GM18505 (cell line): ENCODE results near the gene SLC25A11.

ENCODE experiments used
- ATAC-seq: cut with Tn5 transposase; IDR thresholded peaks from one replicate; pipeline ENCODE4 v1.9.1; 2021; ENCODE audit not compliant: unreplicated experiment
- POLR2A ChIP-seq: IDR thresholded peaks from 4 replicates; pipeline ENCODE4 v1.6.1; 2011; ENCODE audit warnings: borderline replicate concordance; ENCODE audit not compliant: insufficient read depth, insufficient read length; ENCODE audit errors: extremely low read depth

Gene SLC25A11

GRCh38 chr17:4897785-4898184 is 42.1 kb downstream of the SLC25A11 start:
- ATAC-seq = no peak
- no peak for TF ChIP-seq POLR2A

- no peak for ATAC-seq
Observed at GRCh38 chr17:4897198-4897687, 42.6 kb downstream of the SLC25A11 start.

GRCh38 chr17:4896332-4897197 is 43.3 kb downstream of the SLC25A11 start:
- ATAC-seq = no peak
- no peak for TF ChIP-seq POLR2A

More at GRCh38 chr17:4897198-4897687, 42.6 kb downstream of the SLC25A11 start:
- TF ChIP-seq POLR2A = no peak

DNA sequence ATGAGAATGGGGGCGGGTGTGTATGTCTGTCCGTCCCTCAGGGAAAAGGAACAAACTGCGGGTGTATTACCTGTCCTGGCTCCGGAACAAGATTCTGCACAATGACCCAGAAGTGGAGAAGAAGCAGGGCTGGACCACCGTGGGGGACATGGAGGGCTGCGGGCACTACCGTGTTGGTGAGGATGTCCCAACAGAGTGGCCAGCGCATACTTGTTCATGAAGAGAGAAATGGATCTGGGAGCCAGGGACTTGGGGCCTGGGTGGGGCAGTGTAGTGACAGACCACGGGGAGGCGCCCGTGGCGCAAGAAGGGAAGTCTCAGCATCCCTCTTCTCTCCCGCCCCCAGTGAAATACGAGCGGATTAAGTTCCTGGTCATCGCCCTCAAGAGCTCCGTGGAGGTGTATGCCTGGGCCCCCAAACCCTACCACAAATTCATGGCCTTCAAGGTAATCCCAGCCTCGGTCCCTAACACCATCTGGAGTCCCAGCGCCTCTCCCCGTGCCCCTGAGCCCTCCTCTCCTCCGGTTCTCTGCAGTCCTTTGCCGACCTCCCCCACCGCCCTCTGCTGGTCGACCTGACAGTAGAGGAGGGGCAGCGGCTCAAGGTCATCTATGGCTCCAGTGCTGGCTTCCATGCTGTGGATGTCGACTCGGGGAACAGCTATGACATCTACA is 44.1 kb downstream of the SLC25A11 start:
- no peak for TF ChIP-seq POLR2A

GRCh38 chr17:4895121-4895520 is 44.7 kb downstream of the SLC25A11 start:
- ATAC-seq = no peak
- no peak for TF ChIP-seq POLR2A

More for the DNA sequence above, 44.1 kb downstream of the SLC25A11 start:
- ATAC-seq = no peak

DNA sequence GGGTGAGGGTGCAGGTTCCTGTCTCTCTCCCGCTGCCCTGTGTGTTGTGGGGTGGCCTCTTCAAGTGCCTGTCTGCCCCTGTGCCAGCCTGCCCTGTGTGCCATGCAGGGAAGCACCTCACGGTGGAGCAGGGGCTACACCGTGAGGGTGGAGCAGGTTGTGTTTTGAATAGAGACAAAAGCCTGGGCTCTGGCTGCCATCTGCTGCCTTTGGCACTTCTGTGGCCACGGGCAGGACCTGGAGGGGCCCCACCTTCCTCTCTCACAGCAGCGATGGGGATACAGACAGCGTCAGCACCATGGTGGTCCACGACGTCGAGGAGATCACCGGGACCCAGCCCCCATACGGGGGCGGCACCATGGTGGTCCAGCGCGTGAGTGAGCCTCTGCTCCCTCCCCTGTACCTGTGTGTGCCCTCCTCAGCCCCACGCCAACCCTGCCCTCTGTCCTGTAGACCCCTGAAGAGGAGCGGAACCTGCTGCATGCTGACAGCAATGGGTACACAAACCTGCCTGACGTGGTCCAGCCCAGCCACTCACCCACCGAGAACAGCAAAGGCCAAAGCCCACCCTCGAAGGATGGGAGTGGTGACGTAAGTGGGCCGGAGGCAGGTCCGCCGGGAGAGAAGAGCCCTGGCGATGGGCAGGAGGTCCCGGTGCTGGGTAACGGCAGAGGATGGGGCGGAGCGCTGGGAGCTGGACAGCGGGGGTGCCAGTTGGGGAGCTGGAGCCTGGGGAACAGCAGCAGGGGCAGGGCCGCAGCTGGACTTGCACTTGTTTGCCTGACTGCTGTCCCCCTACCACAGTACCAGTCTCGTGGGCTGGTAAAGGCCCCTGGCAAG is 45.9 kb downstream of the SLC25A11 start:
- no peak for ATAC-seq
- no peak for TF ChIP-seq POLR2A

DNA sequence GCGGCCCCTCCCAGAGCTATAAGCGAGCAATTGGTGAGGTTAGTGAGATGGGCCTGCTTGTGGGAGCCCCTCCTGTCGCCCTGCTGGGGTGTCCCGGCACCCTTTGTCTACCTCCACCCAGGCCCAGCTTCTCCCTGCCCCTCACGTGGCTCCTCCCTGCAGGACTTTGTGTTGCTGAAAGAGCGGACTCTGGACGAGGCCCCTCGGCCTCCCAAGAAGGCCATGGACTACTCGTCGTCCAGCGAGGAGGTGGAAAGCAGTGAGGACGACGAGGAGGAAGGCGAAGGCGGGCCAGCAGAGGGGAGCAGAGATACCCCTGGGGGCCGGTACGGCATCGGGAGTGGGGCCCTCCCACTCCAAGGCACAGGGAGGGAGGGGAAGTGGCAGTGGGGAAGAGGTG is 46.6 kb downstream of the SLC25A11 start:
- ATAC-seq = no peak
- no peak for TF ChIP-seq POLR2A

DNA sequence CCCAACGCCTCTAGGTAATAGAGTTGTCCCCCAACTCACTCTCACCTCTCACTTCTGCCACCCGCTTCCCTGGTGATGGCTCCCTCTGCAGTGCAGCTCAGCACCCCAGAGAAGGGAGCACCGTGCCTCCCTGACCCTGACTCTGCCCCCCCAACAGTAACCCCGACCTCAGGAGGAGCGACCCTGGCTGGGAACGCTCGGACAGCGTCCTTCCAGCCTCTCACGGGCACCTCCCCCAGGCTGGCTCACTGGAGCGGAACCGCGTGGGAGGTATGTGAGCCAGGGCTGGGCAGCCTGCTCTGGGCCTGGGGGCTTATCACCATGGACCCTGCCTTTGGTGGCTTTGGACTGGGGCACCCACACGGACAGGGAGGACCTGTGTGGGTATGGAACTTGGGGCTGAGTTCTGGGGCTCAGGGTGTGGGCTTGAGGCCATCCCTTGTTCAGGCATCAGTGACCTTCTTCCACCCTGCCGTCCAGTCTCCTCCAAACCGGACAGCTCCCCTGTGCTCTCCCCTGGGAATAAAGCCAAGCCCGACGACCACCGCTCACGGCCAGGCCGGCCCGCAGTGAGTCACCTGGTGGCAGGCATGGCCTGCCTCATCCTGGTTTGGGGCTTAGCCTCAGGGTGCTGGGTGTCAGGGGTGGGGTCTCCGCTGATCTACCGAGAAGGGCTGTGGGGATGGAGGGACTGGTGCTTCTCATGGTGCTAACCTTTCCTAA is 47.2 kb downstream of the SLC25A11 start:
- no peak for TF ChIP-seq POLR2A
- ATAC-seq = no peak

- TF ChIP-seq POLR2A = no peak
- no peak for ATAC-seq
Observed at GRCh38 chr17:4891411-4892410, 48.1 kb downstream of the SLC25A11 start.

DNA sequence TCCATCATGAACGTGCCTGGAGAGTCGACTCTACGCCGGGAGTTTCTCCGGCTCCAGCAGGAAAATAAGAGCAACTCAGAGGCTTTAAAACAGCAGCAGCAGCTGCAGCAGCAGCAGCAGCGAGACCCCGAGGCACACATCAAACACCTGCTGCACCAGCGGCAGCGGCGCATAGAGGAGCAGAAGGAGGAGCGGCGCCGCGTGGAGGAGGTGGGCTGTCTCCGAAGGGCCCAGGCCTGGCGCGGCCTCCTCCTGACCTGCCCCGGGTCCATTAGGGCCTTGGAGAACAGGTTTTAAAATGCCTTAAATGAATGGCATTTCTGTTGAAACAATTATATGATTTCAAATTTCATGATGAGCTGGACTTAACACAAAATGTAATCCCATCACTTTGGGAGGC is 52.3 kb downstream of the SLC25A11 start:
- ATAC-seq = no peak
- no peak for TF ChIP-seq POLR2A
